ENCODE data around the gene TIGIT. TPM values are rescaled to one million over a fixed set of nuclear protein-coding genes. Genes with fewer than 3 reads are reported as not detected.

The TIGIT gene
- total RNA-seq, 1 experiment from 2014 or later = not detected

GRCh38 chr3:114323546-114324254 is 29.9 kb downstream of the TIGIT start:
- TF ChIP-seq CTCF (conservative IDR thresholded peaks at IDR 0.05) = no peak
- Histone ChIP-seq H3K4ac (ENCODE audit: low read depth, low read length) (no peak overlapping the region), H3K23ac (ENCODE audit: insufficient read length, low read depth, low read length) (no peak overlapping the region), H3K9me3 (ENCODE audit: control insufficient read depth, low read depth, low read length) (no peaks in the 10 kb centered on the region), H4K20me1 (ENCODE audit: control insufficient read depth, insufficient read depth, insufficient read length) (no peaks in the 10 kb centered on the region), H3T11ph (ENCODE audit: low read length) (no peak overlapping the region), H2AFZ (ENCODE audit: low read length) (no peak overlapping the region), H2BK12ac (ENCODE audit: insufficient read length, low read depth, low read length) (no peak overlapping the region), H3K9ac (ENCODE audit: extremely low read depth, insufficient read length, low read length) (no peak overlapping the region), H2BK5ac (ENCODE audit: insufficient read length, low read length) (no peak overlapping the region), H3K56ac (ENCODE audit: insufficient read length, low read depth, low read length) (no peak overlapping the region), H4K5ac (ENCODE audit: insufficient read length, low read depth, low read length) (no peak overlapping the region), H3K18ac (ENCODE audit: insufficient read length, low read depth, low read length) (no peak overlapping the region), H4K91ac (ENCODE audit: insufficient read length, low read depth, low read length) (no peak overlapping the region), H2BK20ac (ENCODE audit: low read depth, low read length, poor library complexity, severe bottlenecking) (no peak overlapping the region), H2BK15ac (ENCODE audit: low read depth, low read length) (no peak overlapping the region), H3K4me1 (ENCODE audit: insufficient read depth, low read length) (peaks cover 4% of the 10 kb centered on the region), H3K27ac (ENCODE audit: insufficient read length, low read depth, low read length) (no peak overlapping the region), H3K79me1 (ENCODE audit: insufficient read depth, low read depth, low read length, poor library complexity, severe bottlenecking) (no peaks in the 10 kb centered on the region), H2BK120ac (ENCODE audit: low read depth, low read length, poor library complexity, severe bottlenecking) (no peak overlapping the region), H4K8ac (replicated peaks; ENCODE audit: insufficient read length, low read depth, low read length) (no peak overlapping the region), H2AK5ac (ENCODE audit: insufficient read length, low read length) (no peak overlapping the region), H3K27me3 (ENCODE audit: insufficient read depth, low read length) (no peaks in the 10 kb centered on the region), H3K4me2 (ENCODE audit: insufficient read depth, insufficient read length, low read length) (no peak overlapping the region), H3K23me2 (ENCODE audit: insufficient read length, low read depth, low read length, poor library complexity, severe bottlenecking) (no peaks in the 10 kb centered on the region), H3K79me2 (ENCODE audit: insufficient read depth, low read length) (no peaks in the 10 kb centered on the region), H3K14ac (ENCODE audit: insufficient read depth, low read length) (no peak overlapping the region)
- Mint-ChIP-seq H3K27ac (no peak overlapping the region), H3K27me3 (ENCODE audit: low read depth) (no peaks in the 10 kb centered on the region), H3K9me3 (no peaks in the 10 kb centered on the region; a peak in 1 of 5 replicates), H3K4me3 (no peak overlapping the region), H3K36me3 (ENCODE audit: insufficient read depth in 1 of 3, low read depth in 3 of 3) (no peaks in the 10 kb centered on the region), H3K4me1 (peaks cover 37 to 38% of the 10 kb centered on the region in 2 experiments)
- no CpG with 5 or more reads among the region's 3 CpGs for WGBS (ENCODE audit: extremely low coverage, insufficient read length, low lambda C conversion rate)
- no peak for DNase-seq
